Sigmoid colon (tissue), 4 donors: Measurements from ENCODE around the gene SPINDOC.

Experiments used
- EP300 ChIP-seq, 4 donors: sonication (generic); formaldehyde crosslinking; IDR thresholded peaks; one replicate each; pipeline ENCODE4 v1.6.1; 2017; ENCODE audit warnings: antibody characterized with exemption in 4 of 4
- POLR2A ChIP-seq, 2 donors: fragments of 450-650 bp; IDR thresholded peaks; one replicate each; pipeline ENCODE4 v1.6.1; 2016; ENCODE audit warnings: antibody characterized with exemption in 2 of 2, mild to moderate bottlenecking in 2 of 2, moderate library complexity in 2 of 2
- POLR2AphosphoS5 ChIP-seq, 4 donors: sonication (generic); formaldehyde crosslinking; IDR thresholded peaks; one replicate each; pipeline ENCODE4 v1.6.1; 2017; ENCODE audit warnings: antibody characterized with exemption in 4 of 4
- TF ChIP-seq, protein P1 (sequence below), 4 experiments: fragments of 450-650 bp in 3 of 4; fragments of 200-600 bp in 1 of 4; IDR thresholded peaks; one replicate each; pipeline ENCODE4 v1.5.1; 2016 to 2019; ENCODE audit warnings: antibody characterized with exemption in 4 of 4, mild to moderate bottlenecking in 3 of 4, moderate library complexity in 2 of 4

DNA sequence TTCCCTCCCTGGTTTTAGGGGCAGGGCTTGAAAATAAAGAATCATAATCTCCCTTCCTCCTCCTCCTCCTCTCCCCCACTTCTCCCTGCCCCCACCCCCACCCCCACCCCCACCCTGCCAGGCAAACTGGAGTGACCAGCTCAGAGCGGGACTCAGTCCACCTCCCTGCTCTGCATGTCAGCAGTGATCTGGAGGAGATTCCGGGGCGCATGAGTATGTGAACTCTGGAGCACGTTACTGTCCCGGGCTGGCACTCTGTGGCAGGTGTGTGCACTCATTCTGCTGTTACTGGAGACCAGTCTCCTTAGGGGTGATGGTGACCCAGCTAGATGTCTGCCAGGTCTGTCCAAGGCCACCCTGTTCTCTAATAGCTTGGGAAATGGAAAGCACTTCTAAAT is 59.5 kb downstream of the SPINDOC start:
- no peak for TF ChIP-seq EP300 (IDR thresholded peaks at IDR 0.05)
- TF ChIP-seq, protein P1, sequence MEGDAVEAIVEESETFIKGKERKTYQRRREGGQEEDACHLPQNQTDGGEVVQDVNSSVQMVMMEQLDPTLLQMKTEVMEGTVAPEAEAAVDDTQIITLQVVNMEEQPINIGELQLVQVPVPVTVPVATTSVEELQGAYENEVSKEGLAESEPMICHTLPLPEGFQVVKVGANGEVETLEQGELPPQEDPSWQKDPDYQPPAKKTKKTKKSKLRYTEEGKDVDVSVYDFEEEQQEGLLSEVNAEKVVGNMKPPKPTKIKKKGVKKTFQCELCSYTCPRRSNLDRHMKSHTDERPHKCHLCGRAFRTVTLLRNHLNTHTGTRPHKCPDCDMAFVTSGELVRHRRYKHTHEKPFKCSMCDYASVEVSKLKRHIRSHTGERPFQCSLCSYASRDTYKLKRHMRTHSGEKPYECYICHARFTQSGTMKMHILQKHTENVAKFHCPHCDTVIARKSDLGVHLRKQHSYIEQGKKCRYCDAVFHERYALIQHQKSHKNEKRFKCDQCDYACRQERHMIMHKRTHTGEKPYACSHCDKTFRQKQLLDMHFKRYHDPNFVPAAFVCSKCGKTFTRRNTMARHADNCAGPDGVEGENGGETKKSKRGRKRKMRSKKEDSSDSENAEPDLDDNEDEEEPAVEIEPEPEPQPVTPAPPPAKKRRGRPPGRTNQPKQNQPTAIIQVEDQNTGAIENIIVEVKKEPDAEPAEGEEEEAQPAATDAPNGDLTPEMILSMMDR (IDR thresholded peaks at IDR 0.05), result no peak
- TF ChIP-seq POLR2A (IDR thresholded peaks at IDR 0.05), result no peak
- no peak for TF ChIP-seq POLR2AphosphoS5 (IDR thresholded peaks at IDR 0.05)
